Measurements from ENCODE around the gene GPR162. TPM values are rescaled to one million over a fixed set of nuclear protein-coding genes. Genes with fewer than 3 reads are reported as not detected.
A peak's percentile ranks its signal among the peaks of the same experiment; 100 is the strongest.

Gene GPR162
- polyA plus RNA-seq, 3 donors: 15.1 to 81.7 (median 16.0) TPM

GRCh38 chr12:6780573-6780972 is 41.0 kb upstream of the GPR162 start:
- Mint-ChIP-seq H3K36me3 (peaks cover 0 to 2% of the 10 kb centered on the region in 2 donors), H3K4me1 (peaks cover 38% of the 10 kb centered on the region), H3K9me3 (no peaks in the 10 kb centered on the region), H3K27me3 (ENCODE audit: low read depth in 3 of 3) (peaks cover 27 to 32% (median 30%) of the 10 kb centered on the region in 3 donors), H3K4me3 (no peak overlapping the region), H3K27ac (peak overlapping the region in 1 of 7 donors; percentile 24)
- Histone ChIP-seq H3K27me3 (ENCODE audit: control insufficient read depth in 2 of 2, insufficient read depth in 2 of 2, low read length in 2 of 2) (peaks cover 0 to 27% of the 10 kb centered on the region in 2 donors), H3K9me3 (replicated peaks in 1 of 2; ENCODE audit: control insufficient read depth in 1 of 2, insufficient read depth in 1 of 2, low read length in 2 of 2) (no peaks in the 10 kb centered on the region), H3K9ac (ENCODE audit: insufficient read depth, low read length, poor library complexity, severe bottlenecking) (no peak overlapping the region), H3K36me3 (replicated peaks in 1 of 2; ENCODE audit: control insufficient read depth in 1 of 2, insufficient read depth in 2 of 2, low read length in 2 of 2) (no peaks in the 10 kb centered on the region), H3K4me1 (ENCODE audit: control insufficient read depth in 1 of 2, insufficient read depth in 2 of 2, low read length in 2 of 2) (peaks cover 35 to 51% of the 10 kb centered on the region in 2 donors), H3K4me3 (replicated peaks in 1 of 3; ENCODE audit: low read depth in 2 of 3, low read length in 3 of 3) (no peak overlapping the region), H3K27ac (ENCODE audit: low read depth in 1 of 2, low read length in 2 of 2) (no peak overlapping the region), H3K4me2 (replicated peaks; ENCODE audit: extremely low read depth, low read length, poor library complexity, severe bottlenecking) (no peak overlapping the region), H2AFZ (ENCODE audit: insufficient read depth, low read depth, low read length, poor library complexity, severe bottlenecking) (no peak overlapping the region), H3K79me2 (ENCODE audit: insufficient read depth, low read length) (no peaks in the 10 kb centered on the region), H4K20me1 (ENCODE audit: insufficient read depth, low read length) (no peaks in the 10 kb centered on the region)
- TF ChIP-seq CTCF (IDR thresholded peaks at IDR 0.05): no peak
- intact Hi-C loops (cut with micrococcal nuclease): no loop called here
- WGBS (ENCODE audit: insufficient coverage): no CpG with 5 or more reads among the region's 6 CpGs
- no peak for DNase-seq

- intact Hi-C loops (cut with micrococcal nuclease): no loop called here
- no peak overlapping the region for H3K4me3 Mint-ChIP-seq
- H3K27me3 Mint-ChIP-seq (ENCODE audit: low read depth in 3 of 3): peaks cover 14 to 19% (median 18%) of the 10 kb centered on the region in 3 donors
- H3K9me3 ChIP-seq (replicated peaks in 1 of 2; ENCODE audit: control insufficient read depth in 1 of 2, insufficient read depth in 1 of 2, low read length in 2 of 2): no peaks in the 10 kb centered on the region
- H3K4me1 ChIP-seq (ENCODE audit: control insufficient read depth in 1 of 2, insufficient read depth in 2 of 2, low read length in 2 of 2): peaks cover 50 to 66% of the 10 kb centered on the region in 2 donors
- H3K9me3 Mint-ChIP-seq: no peaks in the 10 kb centered on the region
- no CpG with 5 or more reads among the region's 6 CpGs for WGBS (ENCODE audit: insufficient coverage)
- no peak overlapping the region for H3K27ac Mint-ChIP-seq
- peaks cover 0 to 13% of the 10 kb centered on the region in 2 donors for H3K27me3 ChIP-seq (ENCODE audit: control insufficient read depth in 2 of 2, insufficient read depth in 2 of 2, low read length in 2 of 2)
- no peak for DNase-seq
- no peak overlapping the region for H3K9ac ChIP-seq (ENCODE audit: insufficient read depth, low read length, poor library complexity, severe bottlenecking)
- no peaks in the 10 kb centered on the region for H3K36me3 ChIP-seq (replicated peaks in 1 of 2; ENCODE audit: control insufficient read depth in 1 of 2, insufficient read depth in 2 of 2, low read length in 2 of 2)
- H3K27ac ChIP-seq (ENCODE audit: low read depth in 1 of 2, low read length in 2 of 2): no peak overlapping the region
- no peaks in the 10 kb centered on the region for H4K20me1 ChIP-seq (ENCODE audit: insufficient read depth, low read length)
- H3K4me2 ChIP-seq (replicated peaks; ENCODE audit: extremely low read depth, low read length, poor library complexity, severe bottlenecking): no peak overlapping the region
- TF ChIP-seq CTCF (IDR thresholded peaks at IDR 0.05): no peak
- H3K79me2 ChIP-seq (ENCODE audit: insufficient read depth, low read length): no peaks in the 10 kb centered on the region
- peaks cover 51% of the 10 kb centered on the region for H3K4me1 Mint-ChIP-seq
- no peak overlapping the region for H3K4me3 ChIP-seq (replicated peaks in 1 of 3; ENCODE audit: low read depth in 2 of 3, low read length in 3 of 3)
- no peak overlapping the region for H2AFZ ChIP-seq (ENCODE audit: insufficient read depth, low read depth, low read length, poor library complexity, severe bottlenecking)
- no peaks in the 10 kb centered on the region for H3K36me3 Mint-ChIP-seq
Observed at GRCh38 chr12:6782119-6782518, 39.5 kb upstream of the GPR162 start.

All from CD14-positive monocyte (primary cell).